HCT116 (cell line): ENCODE results near the gene MAML2. TPM values are rescaled to one million over a fixed set of nuclear protein-coding genes. Genes with fewer than 3 reads are reported as not detected.

ENCODE experiments used
- ATAC-seq: fragments of 200-7000 bp; cut with Tn5 transposase; 2 replicates; pipeline ENCODE4 v1.9.1; 2020; ENCODE audit warnings: mild to moderate bottlenecking, moderate library complexity
- BruUV-seq: library from RNA; stranded (reverse); fragments of 400-500 nt; replicated peaks from 2 replicates; lab custom pipeline; 2021; lab: Mats Ljungman, UMichigan
- CTCF ChIA-PET: fragments of 300-600 bp; sonication (Branson Sonifier 250); formaldehyde crosslinking; loops from one replicate; lab custom pipeline; 2021; ENCODE audit warnings: antibody characterized with exemption; lab: Charles Lee
- POLR2A ChIA-PET: fragments of 300-600, 350-600 bp; sonication (Branson Sonifier 250); formaldehyde crosslinking; loops from one replicate; lab custom pipeline; 2021; ENCODE audit warnings: antibody characterized with exemption; lab: Charles Lee
- RAD21 ChIA-PET, 2 experiments: fragments of 300-600 bp; sonication (Branson Sonifier 250); formaldehyde crosslinking; loops; one replicate each; lab custom pipeline; 2023; ENCODE audit warnings: low total read pairs in 2 of 2; ENCODE audit not compliant: uncharacterized antibody in 2 of 2, unreplicated experiment in 2 of 2, low non-redundant PET in 1 of 2; lab: Charles Lee
- DNase-seq: peaks from one replicate; pipeline ENCODE4 v3.0.0-alpha.2; 2010; ENCODE audit warnings: low read depth, low spot score
- H2AFZ ChIP-seq: fragments of 200-600 bp; shearing (Covaris generic), sonication (generic); 2 replicates; pipeline ENCODE4 v1.6.1; 2017; ENCODE audit warnings: low read depth, mixed run types, mixed read lengths, antibody characterized with exemption, low read length; ENCODE audit not compliant: poor library complexity, severe bottlenecking
- H3K27ac ChIP-seq: 2 replicates; pipeline ENCODE4 v1.5.1; 2012; ENCODE audit warnings: low read depth, low read length
- H3K27me3 ChIP-seq: fragments of 200-600 bp; sonication (generic); 2 replicates; pipeline ENCODE4 v1.6.1; 2016; ENCODE audit warnings: mixed run types, low read length, mixed read lengths; ENCODE audit not compliant: insufficient read depth
- H3K36me3 ChIP-seq, 2 experiments: fragments of 200-500 bp in 1 of 2; fragments of 200-600 bp in 1 of 2; sonication (Bioruptor generic) in 1 of 2; sonication (generic) in 1 of 2; 2 replicates each; pipeline versions ENCODE4 v1.5.1 to v1.6.1; 2014 to 2016; ENCODE audit warnings: low read length in 2 of 2, inconsistent platforms in 1 of 2, mixed read lengths in 1 of 2, mixed run types in 1 of 2; ENCODE audit not compliant: insufficient read depth in 2 of 2, control insufficient read depth in 1 of 2
- H3K4me1 ChIP-seq, 2 experiments: fragments of 200-600 bp in 1 of 2; sonication (generic) in 1 of 2; 2 replicates each; pipeline versions ENCODE4 v1.5.1 to v1.6.1; 2012 to 2017; ENCODE audit warnings: low read length in 2 of 2, inconsistent platforms in 1 of 2, mild to moderate bottlenecking in 1 of 2, mixed read lengths in 1 of 2, mixed run types in 1 of 2, moderate library complexity in 1 of 2; ENCODE audit not compliant: insufficient read depth in 2 of 2, control insufficient read depth in 1 of 2
- H3K4me2 ChIP-seq: fragments of 200-600 bp; sonication (generic); 2 replicates; pipeline ENCODE4 v1.6.1; 2017; ENCODE audit warnings: mixed run types, low read length, mixed read lengths
- H3K4me3 ChIP-seq, 2 experiments: fragments of 200-600 bp in 1 of 2; sonication (generic) in 1 of 2; replicated peaks in 1 of 2; 2 replicates each; pipeline ENCODE4 v1.5.1; 2011 to 2016; ENCODE audit warnings: low read length in 2 of 2, control low read depth in 1 of 2, low read depth in 1 of 2, mild to moderate bottlenecking in 1 of 2, mixed read lengths in 1 of 2, mixed run types in 1 of 2
- H3K79me2 ChIP-seq: fragments of 200-600 bp; sonication (generic); 2 replicates; pipeline ENCODE4 v1.6.1; 2017; ENCODE audit warnings: mild to moderate bottlenecking, mixed run types, low read length, moderate library complexity, mixed read lengths; ENCODE audit not compliant: insufficient read depth
- H3K9ac ChIP-seq: fragments of 200-600 bp; sonication (generic); 2 replicates; pipeline ENCODE4 v1.6.1; 2016; ENCODE audit warnings: low read length, mixed read lengths
- H3K9me2 ChIP-seq: fragments of 200-600 bp; sonication (generic), shearing (Covaris generic); 2 replicates; pipeline ENCODE4 v1.6.1; 2017; ENCODE audit warnings: mixed run types, mild to moderate bottlenecking, moderate library complexity; ENCODE audit not compliant: insufficient read depth
- H3K9me3 ChIP-seq, 2 experiments: fragments of 200-500 bp in 1 of 2; fragments of 200-600 bp in 1 of 2; sonication (Bioruptor generic) in 1 of 2; sonication (generic) in 1 of 2; 2 replicates each; pipeline ENCODE4 v1.6.1; 2014 to 2017; ENCODE audit warnings: low read length in 2 of 2, mixed read lengths in 2 of 2, inconsistent platforms in 1 of 2, low read depth in 1 of 2, mild to moderate bottlenecking in 1 of 2, mixed run types in 1 of 2, moderate library complexity in 1 of 2; ENCODE audit not compliant: control insufficient read depth in 1 of 2, insufficient read depth in 1 of 2
- H4K20me1 ChIP-seq: fragments of 200-600 bp; sonication (generic), shearing (Covaris generic); 2 replicates; pipeline ENCODE4 v1.6.1; 2017; ENCODE audit warnings: mixed run types, mild to moderate bottlenecking, moderate library complexity; ENCODE audit not compliant: insufficient read depth
- CBX3 ChIP-seq: IDR thresholded peaks from 2 replicates; pipeline ENCODE4 v1.6.1; 2012; ENCODE audit warnings: low read depth
- CEBPB ChIP-seq: IDR thresholded peaks from 2 replicates; pipeline ENCODE4 v1.6.1; 2012; ENCODE audit warnings: low read depth
- EGR1 ChIP-seq: IDR thresholded peaks from 2 replicates; pipeline ENCODE4 v1.6.1; 2012; ENCODE audit warnings: low read depth
- ELF1 ChIP-seq: IDR thresholded peaks from 2 replicates; pipeline ENCODE4 v1.6.1; 2012; ENCODE audit warnings: low read depth, borderline replicate concordance
- EZH2 ChIP-seq: fragments of 200-600 bp; sonication (generic); IDR thresholded peaks from 2 replicates; pipeline ENCODE4 v1.6.1; 2017; ENCODE audit warnings: antibody characterized with exemption, mixed run types
- FOSL1 ChIP-seq: IDR thresholded peaks from 2 replicates; pipeline ENCODE4 v1.6.1; 2012; ENCODE audit warnings: low read depth
- JUND ChIP-seq: IDR thresholded peaks from 2 replicates; pipeline ENCODE4 v1.6.1; 2012
- POLR2AphosphoS5 ChIP-seq: IDR thresholded peaks from 2 replicates; pipeline ENCODE4 v1.6.1; 2011; ENCODE audit warnings: mild to moderate bottlenecking, low read depth, low read length, moderate library complexity
- RAD21 ChIP-seq: IDR thresholded peaks from 2 replicates; pipeline ENCODE4 v1.6.1; 2012; ENCODE audit warnings: low read depth, mild to moderate bottlenecking
- SRF ChIP-seq: IDR thresholded peaks from 2 replicates; pipeline ENCODE4 v1.6.1; 2012; ENCODE audit warnings: low read depth
- YY1 ChIP-seq: IDR thresholded peaks from 2 replicates; pipeline ENCODE4 v1.6.1; 2011; ENCODE audit warnings: low read length, low read depth, moderate library complexity, mild to moderate bottlenecking; ENCODE audit not compliant: insufficient replicate concordance; ENCODE audit errors: extremely low read depth
- ZNF274 ChIP-seq: fragments of 200-500 bp; sonication (Bioruptor generic); IDR thresholded peaks from 2 replicates; pipeline ENCODE4 v1.6.1; 2014; ENCODE audit warnings: mild to moderate bottlenecking, low read depth, low read length, inconsistent platforms
- intact Hi-C: fragments of 100-400 bp; cut with micrococcal nuclease; formaldehyde crosslinking; loops from 2 replicates; pipeline ENCODE4 v1.10.0; 2022
- total RNA-seq: library from RNA; stranded (reverse); gene quantifications from one replicate; pipeline ENCODE4 v1.2.1, GENCODE V29; 2021; ENCODE audit not compliant: unreplicated experiment
- TF ChIP-seq, protein P1 (sequence below): IDR thresholded peaks from 2 replicates; pipeline ENCODE4 v1.6.1; 2012
- TF ChIP-seq, protein P2 (sequence below), 3 experiments: fragments of 200-600 bp in 1 of 3; sonication (generic) in 1 of 3; IDR thresholded peaks in 2 of 3; conservative IDR thresholded peaks in 1 of 3; 2 replicates each; pipeline ENCODE4 v1.5.1; 2012 to 2017; ENCODE audit warnings: low read depth in 2 of 3, low read length in 2 of 3, antibody characterized with exemption in 1 of 3, borderline replicate concordance in 1 of 3, control low read depth in 1 of 3, mild to moderate bottlenecking in 1 of 3, mixed read lengths in 1 of 3, mixed run types in 1 of 3, moderate library complexity in 1 of 3; ENCODE audit not compliant: insufficient read depth in 1 of 3
- TF ChIP-seq, protein P3 (sequence below): IDR thresholded peaks from 2 replicates; pipeline ENCODE4 v1.6.1; 2011; ENCODE audit warnings: mild to moderate bottlenecking, low read length, moderate library complexity; ENCODE audit not compliant: insufficient replicate concordance; ENCODE audit errors: extremely low read depth
- TF ChIP-seq, protein P4 (sequence below): IDR thresholded peaks from 2 replicates; pipeline ENCODE4 v1.6.1; 2012

Gene MAML2
- total RNA-seq, 1 experiment from 2014 or later = 2.6 TPM

DNA sequence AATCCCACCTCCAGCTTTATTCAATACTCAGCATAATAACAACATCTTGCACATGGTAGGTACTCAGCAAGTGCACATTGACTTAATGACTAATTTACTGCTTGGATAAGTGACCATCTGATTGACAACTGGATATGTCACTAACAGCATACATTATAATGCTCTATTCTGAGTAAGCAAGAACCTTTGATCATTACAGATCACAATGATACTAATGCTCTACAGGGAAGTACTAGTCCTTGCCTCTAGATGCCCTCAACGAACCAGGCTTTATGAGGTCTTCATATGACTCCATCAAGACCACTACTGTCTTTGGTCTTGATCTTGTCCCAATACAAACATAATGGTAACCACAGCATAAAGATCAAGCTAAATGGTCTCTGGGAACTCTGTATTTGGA lies 251.5 kb downstream of the MAML2 start:
- ChIA-PET RAD21 (interaction anchor here in 1 of 2 experiments (1.3 kb wide), 1 partner anchor 252 kb away, joined by 3 read pairs; the partner anchor contains the start of gene MAML2), CTCF (interaction anchor here (1.6 to 2.3 kb wide), 3 partner anchors 36 to 302 kb away, joined by 4 to 13 read pairs (median 5); partner anchors contain the start of gene MAML2), POLR2A (interaction anchor here (1.5 kb wide), 1 partner anchor 252 kb away, joined by 3 read pairs; the partner anchor contains the start of gene MAML2)
- Histone ChIP-seq H3K79me2 (no peaks in the 10 kb centered on the region), H2AFZ (no peak overlapping the region), H3K9me3 (no peaks in the 10 kb centered on the region), H3K4me3 (no peak overlapping the region), H3K27me3 (no peaks in the 10 kb centered on the region), H3K4me1 (peaks cover 9 to 10% of the 10 kb centered on the region in 2 experiments; a peak in 3 of 4 replicates), H4K20me1 (no peaks in the 10 kb centered on the region), H3K9me2 (no peaks in the 10 kb centered on the region), H3K9ac (no peak overlapping the region), H3K36me3 (no peaks in the 10 kb centered on the region), H3K27ac (no peak overlapping the region), H3K4me2 (no peak overlapping the region)
- BruUV-seq = no TSS peak
- peak; percentile 52; the same call in 1 of the 2 replicates for ATAC-seq
- no peak for DNase-seq
- TF ChIP-seq RAD21 = peak; percentile 53
- no peak for TF ChIP-seq ZNF274
- TF ChIP-seq, protein P1, sequence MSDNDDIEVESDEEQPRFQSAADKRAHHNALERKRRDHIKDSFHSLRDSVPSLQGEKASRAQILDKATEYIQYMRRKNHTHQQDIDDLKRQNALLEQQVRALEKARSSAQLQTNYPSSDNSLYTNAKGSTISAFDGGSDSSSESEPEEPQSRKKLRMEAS = no peak
- TF ChIP-seq, protein P2, sequence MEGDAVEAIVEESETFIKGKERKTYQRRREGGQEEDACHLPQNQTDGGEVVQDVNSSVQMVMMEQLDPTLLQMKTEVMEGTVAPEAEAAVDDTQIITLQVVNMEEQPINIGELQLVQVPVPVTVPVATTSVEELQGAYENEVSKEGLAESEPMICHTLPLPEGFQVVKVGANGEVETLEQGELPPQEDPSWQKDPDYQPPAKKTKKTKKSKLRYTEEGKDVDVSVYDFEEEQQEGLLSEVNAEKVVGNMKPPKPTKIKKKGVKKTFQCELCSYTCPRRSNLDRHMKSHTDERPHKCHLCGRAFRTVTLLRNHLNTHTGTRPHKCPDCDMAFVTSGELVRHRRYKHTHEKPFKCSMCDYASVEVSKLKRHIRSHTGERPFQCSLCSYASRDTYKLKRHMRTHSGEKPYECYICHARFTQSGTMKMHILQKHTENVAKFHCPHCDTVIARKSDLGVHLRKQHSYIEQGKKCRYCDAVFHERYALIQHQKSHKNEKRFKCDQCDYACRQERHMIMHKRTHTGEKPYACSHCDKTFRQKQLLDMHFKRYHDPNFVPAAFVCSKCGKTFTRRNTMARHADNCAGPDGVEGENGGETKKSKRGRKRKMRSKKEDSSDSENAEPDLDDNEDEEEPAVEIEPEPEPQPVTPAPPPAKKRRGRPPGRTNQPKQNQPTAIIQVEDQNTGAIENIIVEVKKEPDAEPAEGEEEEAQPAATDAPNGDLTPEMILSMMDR (IDR thresholded peaks at IDR 0.05 in 2 of 3, conservative IDR thresholded peaks at IDR 0.05 in 1 of 3; ENCODE audit: borderline replicate concordance in 1 of 3, insufficient read depth in 1 of 3, low read depth in 2 of 3, low read length in 2 of 3) = peak in 2 of 3 experiments; percentile 12 to 26; a peak in 2 of 6 replicates
- intact Hi-C loops = no loop called here

DNA sequence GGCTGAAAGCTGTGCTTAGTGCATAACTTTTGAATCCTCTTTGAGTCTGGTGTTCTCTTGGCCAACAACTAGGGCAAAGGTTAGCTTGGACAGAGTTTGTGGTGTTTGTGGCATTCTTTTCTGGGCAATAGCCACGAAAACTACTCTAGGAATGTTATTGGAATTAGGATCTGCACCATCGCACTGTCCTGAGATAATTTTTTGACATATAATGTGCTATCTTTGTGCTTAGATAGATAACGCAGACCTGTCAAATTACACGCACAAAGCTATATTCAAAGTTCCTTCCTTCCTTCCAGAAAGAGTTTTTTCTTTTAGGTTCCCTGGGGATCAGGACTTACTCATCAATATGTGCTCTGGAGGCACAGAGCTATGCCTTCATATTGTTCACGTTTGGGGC lies 252.3 kb downstream of the MAML2 start:
- no TSS peak for BruUV-seq
- POLR2A ChIA-PET = no interaction called here
- intact Hi-C loops = no loop called here
- H4K20me1 ChIP-seq = no peaks in the 10 kb centered on the region
- peaks cover 2 to 4% of the 10 kb centered on the region in 2 experiments; a peak in 2 of 4 replicates for H3K4me1 ChIP-seq
- CTCF ChIA-PET = interaction anchor here (1.6 to 2.3 kb wide), 3 partner anchors 36 to 303 kb away, joined by 4 to 13 read pairs (median 5); partner anchors contain the start of gene MAML2
- H3K27ac ChIP-seq = no peak overlapping the region
- DNase-seq (no peak), ATAC-seq (no peak)
- H3K9me2 ChIP-seq = no peaks in the 10 kb centered on the region
- no peak overlapping the region for H3K4me2 ChIP-seq
- H3K79me2 ChIP-seq = no peaks in the 10 kb centered on the region
- H3K9me3 ChIP-seq = no peaks in the 10 kb centered on the region
- H3K9ac ChIP-seq = no peak overlapping the region
- H3K36me3 ChIP-seq = no peaks in the 10 kb centered on the region
- H3K4me3 ChIP-seq = no peak overlapping the region
- H2AFZ ChIP-seq = no peak overlapping the region
- H3K27me3 ChIP-seq = no peaks in the 10 kb centered on the region
- RAD21 ChIA-PET = interaction anchor here in 1 of 2 experiments (1.3 kb wide), 1 partner anchor 252 kb away, joined by 3 read pairs; the partner anchor contains the start of gene MAML2
- no peak for TF ChIP-seq RAD21
- TF ChIP-seq, protein P3, sequence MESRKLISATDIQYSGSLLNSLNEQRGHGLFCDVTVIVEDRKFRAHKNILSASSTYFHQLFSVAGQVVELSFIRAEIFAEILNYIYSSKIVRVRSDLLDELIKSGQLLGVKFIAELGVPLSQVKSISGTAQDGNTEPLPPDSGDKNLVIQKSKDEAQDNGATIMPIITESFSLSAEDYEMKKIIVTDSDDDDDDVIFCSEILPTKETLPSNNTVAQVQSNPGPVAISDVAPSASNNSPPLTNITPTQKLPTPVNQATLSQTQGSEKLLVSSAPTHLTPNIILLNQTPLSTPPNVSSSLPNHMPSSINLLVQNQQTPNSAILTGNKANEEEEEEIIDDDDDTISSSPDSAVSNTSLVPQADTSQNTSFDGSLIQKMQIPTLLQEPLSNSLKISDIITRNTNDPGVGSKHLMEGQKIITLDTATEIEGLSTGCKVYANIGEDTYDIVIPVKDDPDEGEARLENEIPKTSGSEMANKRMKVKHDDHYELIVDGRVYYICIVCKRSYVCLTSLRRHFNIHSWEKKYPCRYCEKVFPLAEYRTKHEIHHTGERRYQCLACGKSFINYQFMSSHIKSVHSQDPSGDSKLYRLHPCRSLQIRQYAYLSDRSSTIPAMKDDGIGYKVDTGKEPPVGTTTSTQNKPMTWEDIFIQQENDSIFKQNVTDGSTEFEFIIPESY = no peak
- TF ChIP-seq EZH2 = no peak
- TF ChIP-seq JUND = no peak
- no peak for TF ChIP-seq POLR2AphosphoS5
- no peak for TF ChIP-seq EGR1
- TF ChIP-seq, protein P4, sequence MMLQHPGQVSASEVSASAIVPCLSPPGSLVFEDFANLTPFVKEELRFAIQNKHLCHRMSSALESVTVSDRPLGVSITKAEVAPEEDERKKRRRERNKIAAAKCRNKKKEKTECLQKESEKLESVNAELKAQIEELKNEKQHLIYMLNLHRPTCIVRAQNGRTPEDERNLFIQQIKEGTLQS = no peak
- no peak for TF ChIP-seq SRF
- no peak for TF ChIP-seq YY1
- TF ChIP-seq ZNF274 = no peak
- no peak for TF ChIP-seq CBX3
- no peak for TF ChIP-seq ELF1
- no peak for TF ChIP-seq CEBPB
- no peak for TF ChIP-seq FOSL1
